Upper lobe of left lung (tissue), 6 donors: ENCODE results near the gene KATNB1. TPM values are rescaled to one million over a fixed set of nuclear protein-coding genes. Genes with fewer than 3 reads are reported as not detected.

Experiments used
- ATAC-seq, 2 donors: fragments of 200-7000 bp; cut with Tn5 transposase; one replicate each; pipeline ENCODE4 v1.9.1; 2022; ENCODE audit warnings: mild to moderate bottlenecking in 2 of 2, moderate library complexity in 2 of 2; ENCODE audit not compliant: low FRiP score in 2 of 2
- DNase-seq, 2 donors: peaks; one replicate each; pipeline ENCODE4 v3.0.0-alpha.2; 2019 to 2020
- H3K27ac ChIP-seq, 4 donors: fragments of 200-600 bp; sonication (generic); one replicate each; pipeline ENCODE4 v1.5.1; 2016 to 2019
- H3K27me3 ChIP-seq, 4 donors: fragments of 200-600 bp; sonication (generic); one replicate each; pipeline ENCODE4 v1.5.1; 2017 to 2019
- H3K36me3 ChIP-seq, 4 donors: fragments of 200-600 bp; sonication (generic); one replicate each; pipeline ENCODE4 v1.5.1; 2016 to 2019
- H3K4me1 ChIP-seq, 4 donors: fragments of 200-600 bp; sonication (generic); one replicate each; pipeline ENCODE4 v1.5.1; 2018 to 2019
- H3K4me3 ChIP-seq, 4 donors: fragments of 200-600 bp; sonication (generic); one replicate each; pipeline ENCODE4 v1.5.1; 2017 to 2019; ENCODE audit warnings: mild to moderate bottlenecking in 2 of 4, moderate library complexity in 1 of 4
- H3K9me3 ChIP-seq, 4 donors: fragments of 200-600 bp; sonication (generic); one replicate each; pipeline ENCODE4 v1.5.1; 2018 to 2019
- CTCF ChIP-seq, 6 experiments: fragments of 450-650 bp in 4 of 6; fragments of 200-600 bp in 2 of 6; sonication (generic) in 2 of 6; IDR thresholded peaks; one replicate each; pipeline ENCODE4 v1.5.1; 2016 to 2019; ENCODE audit warnings: antibody characterized with exemption in 6 of 6
- EP300 ChIP-seq, 4 donors: sonication (generic); formaldehyde crosslinking; IDR thresholded peaks; one replicate each; pipeline ENCODE4 v1.5.1; 2017; ENCODE audit warnings: antibody characterized with exemption in 4 of 4, control low read depth in 2 of 4
- POLR2A ChIP-seq, 4 donors: fragments of 450-650 bp; IDR thresholded peaks; one replicate each; pipeline ENCODE4 v1.5.1; 2016 to 2017; ENCODE audit warnings: antibody characterized with exemption in 4 of 4, mild to moderate bottlenecking in 2 of 4
- POLR2AphosphoS5 ChIP-seq, 2 donors: sonication (generic); formaldehyde crosslinking; IDR thresholded peaks; one replicate each; pipeline ENCODE4 v1.5.1; 2017; ENCODE audit warnings: antibody characterized with exemption in 2 of 2
- WGBS, 2 donors: methylation state at CpG; one replicate each; pipeline ENCODE4 v1.1.5; 2017 to 2018; 5-methylcytosine and 5-hydroxymethylcytosine counted together
- total RNA-seq, 6 donors: library from RNA; depleted of rRNA in 4 of 6; stranded (reverse); fragments of >200 nt in 4 of 6; gene quantifications; one replicate each; pipeline versions ENCODE4 v1.1.0 to v1.2.1, GENCODE V29; 2016 to 2021
- donor health status: DM: no; HTN: no; CAD: no; lungs with moderate emphysema.
- donor health status: DM: no; HTN: yes; CAD: no; lungs with severe emphysema.

Gene KATNB1
- total RNA-seq, 6 donors from 2014 or later: 19.6 to 26.6 (median 21.5) TPM

- H3K27ac ChIP-seq: no peak overlapping the region
- H3K4me1 ChIP-seq: peaks cover 0 to 10% (median 3%) of the 10 kb centered on the region in 4 donors
- TF ChIP-seq POLR2AphosphoS5 (IDR thresholded peaks at IDR 0.05): no peak
- TF ChIP-seq POLR2A (IDR thresholded peaks at IDR 0.05): no peak
- TF ChIP-seq EP300 (IDR thresholded peaks at IDR 0.05): no peak
- TF ChIP-seq CTCF (IDR thresholded peaks at IDR 0.05): no peak
- no peaks in the 10 kb centered on the region for H3K9me3 ChIP-seq
- no peaks in the 10 kb centered on the region for H3K27me3 ChIP-seq
- 79 to 86% methylated on average over 4 of the region's 4 CpGs for whole genome bisulfite sequencing, 2 donors
- ATAC-seq (no peak), DNase-seq (no peak)
- no peak overlapping the region for H3K4me3 ChIP-seq
- no peaks in the 10 kb centered on the region for H3K36me3 ChIP-seq
These were observed 42.0 kb upstream of the KATNB1 start for GRCh38 chr16:57693550-57693949.

GRCh38 chr16:57694231-57694724 is 41.3 kb upstream of the KATNB1 start:
- WGBS, 2 donors: 56 to 63% methylated on average over 10 of the region's 10 CpGs
- Histone ChIP-seq H3K27ac (peak overlapping the region in 1 of 4 donors; percentile 32), H3K4me1 (peaks cover 0 to 7% (median 3%) of the 10 kb centered on the region in 4 donors), H3K27me3 (no peaks in the 10 kb centered on the region), H3K4me3 (peak overlapping the region in 2 of 4 donors; percentile 29 to 30), H3K36me3 (no peaks in the 10 kb centered on the region), H3K9me3 (no peaks in the 10 kb centered on the region)
- ATAC-seq (no peak), DNase-seq (no peak)
- no peak for TF ChIP-seq POLR2AphosphoS5 (IDR thresholded peaks at IDR 0.05)
- TF ChIP-seq EP300 (IDR thresholded peaks at IDR 0.05): no peak
- no peak for TF ChIP-seq CTCF (IDR thresholded peaks at IDR 0.05)
- TF ChIP-seq POLR2A (IDR thresholded peaks at IDR 0.05): no peak

GRCh38 chr16:57694725-57695679 is 40.6 kb upstream of the KATNB1 start, which contains the start of gene DRC7:
DRC7 (plus strand) TSS chr16:57694806; CDS start chr16:57697950, 3,144 bp downstream.
- DNase-seq (peak; percentile 16 to 59), ATAC-seq (peak; percentile 13 to 82)
- H3K4me1 ChIP-seq: peaks cover 0 to 1% (median under 1%) of the 10 kb centered on the region in 4 donors
- peak within 1 kb of the TSS in 3 of 4 donors; percentile 17 to 30 (median 29) for H3K4me3 ChIP-seq
- H3K27ac ChIP-seq: peak within 1 kb of the TSS in 2 of 4 donors; percentile 32 to 54
- TF ChIP-seq POLR2A (IDR thresholded peaks at IDR 0.05) (no peak), POLR2AphosphoS5 (IDR thresholded peaks at IDR 0.05) (no peak), EP300 (IDR thresholded peaks at IDR 0.05) (no peak), CTCF (IDR thresholded peaks at IDR 0.05) (no peak)
- H3K9me3 ChIP-seq: no peaks in the 10 kb centered on the region
- no peaks in the 10 kb centered on the region for H3K27me3 ChIP-seq
- H3K36me3 ChIP-seq: no peaks in the 10 kb centered on the region
- WGBS, 2 donors: 28 to 36% methylated on average over 8 of the region's 8 CpGs

- Histone ChIP-seq H3K27ac (no peak overlapping the region), H3K27me3 (no peaks in the 10 kb centered on the region), H3K4me3 (no peak overlapping the region), H3K36me3 (no peaks in the 10 kb centered on the region), H3K9me3 (no peaks in the 10 kb centered on the region), H3K4me1 (no peaks in the 10 kb centered on the region)
- DNase-seq (no peak), ATAC-seq (no peak)
- TF ChIP-seq CTCF (IDR thresholded peaks at IDR 0.05) (no peak), POLR2A (IDR thresholded peaks at IDR 0.05) (no peak), EP300 (IDR thresholded peaks at IDR 0.05) (no peak), POLR2AphosphoS5 (IDR thresholded peaks at IDR 0.05) (no peak)
- WGBS, 2 donors: 82 to 84% methylated on average over 2 to 5 of the region's 5 CpGs
These were observed 39.9 kb upstream of the KATNB1 start for GRCh38 chr16:57695680-57696069.
